Measurements from ENCODE around the gene SYT17. TPM values are rescaled to one million over a fixed set of nuclear protein-coding genes. Genes with fewer than 3 reads are reported as not detected.

Gene SYT17
- polyA plus RNA-seq, 1 donor (not counting 4 experiments of a cell fraction or from before 2014, with no cell fraction given) = not detected

DNA sequence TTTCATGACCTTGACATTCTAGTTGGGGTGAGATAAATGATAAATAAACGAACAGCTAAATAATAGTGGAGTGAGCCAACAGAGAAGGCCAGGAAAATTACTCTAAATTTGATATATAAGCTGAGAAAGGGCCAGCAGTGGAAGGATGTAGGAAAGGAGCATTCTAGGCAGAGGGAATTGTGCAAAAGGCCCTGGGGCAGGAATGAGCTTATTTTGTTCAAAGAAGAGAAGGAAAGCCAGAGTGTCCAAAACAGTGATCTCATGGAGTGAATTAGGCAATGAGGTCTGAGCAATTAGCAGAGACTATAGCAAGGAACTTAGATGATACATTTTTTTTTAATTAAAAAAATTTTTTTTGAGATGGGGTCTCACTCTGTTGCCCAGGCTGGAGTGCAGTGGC lies 74.1 kb downstream of the SYT17 start:
- TF ChIP-seq, protein P1, sequence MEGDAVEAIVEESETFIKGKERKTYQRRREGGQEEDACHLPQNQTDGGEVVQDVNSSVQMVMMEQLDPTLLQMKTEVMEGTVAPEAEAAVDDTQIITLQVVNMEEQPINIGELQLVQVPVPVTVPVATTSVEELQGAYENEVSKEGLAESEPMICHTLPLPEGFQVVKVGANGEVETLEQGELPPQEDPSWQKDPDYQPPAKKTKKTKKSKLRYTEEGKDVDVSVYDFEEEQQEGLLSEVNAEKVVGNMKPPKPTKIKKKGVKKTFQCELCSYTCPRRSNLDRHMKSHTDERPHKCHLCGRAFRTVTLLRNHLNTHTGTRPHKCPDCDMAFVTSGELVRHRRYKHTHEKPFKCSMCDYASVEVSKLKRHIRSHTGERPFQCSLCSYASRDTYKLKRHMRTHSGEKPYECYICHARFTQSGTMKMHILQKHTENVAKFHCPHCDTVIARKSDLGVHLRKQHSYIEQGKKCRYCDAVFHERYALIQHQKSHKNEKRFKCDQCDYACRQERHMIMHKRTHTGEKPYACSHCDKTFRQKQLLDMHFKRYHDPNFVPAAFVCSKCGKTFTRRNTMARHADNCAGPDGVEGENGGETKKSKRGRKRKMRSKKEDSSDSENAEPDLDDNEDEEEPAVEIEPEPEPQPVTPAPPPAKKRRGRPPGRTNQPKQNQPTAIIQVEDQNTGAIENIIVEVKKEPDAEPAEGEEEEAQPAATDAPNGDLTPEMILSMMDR (optimal IDR thresholded peaks at IDR 0.05 in 1 of 3, IDR thresholded peaks at IDR 0.05 in 1 of 3, conservative IDR thresholded peaks at IDR 0.05 in 1 of 3; ENCODE audit: extremely low read depth in 1 of 3, insufficient read depth in 2 of 3, low read length in 3 of 3) = no peak
- no peak for TF ChIP-seq EZH2 (IDR thresholded peaks at IDR 0.05; ENCODE audit: low read length)
- no peaks in the 10 kb centered on the region for H3K79me2 ChIP-seq (ENCODE audit: control insufficient read depth, insufficient read depth, low read length)
- DNase-seq (ENCODE audit: low read depth, low spot score) (no peak), FAIRE-seq (no peak)
- H3K27me3 ChIP-seq (ENCODE audit: control insufficient read depth, extremely low read depth, insufficient read depth, low read length) = no peaks in the 10 kb centered on the region
- H3K9ac ChIP-seq (ENCODE audit: control insufficient read depth, extremely low read depth, insufficient read depth, low read length) = no peak overlapping the region
- H3K4me2 ChIP-seq (ENCODE audit: control insufficient read depth, extremely low read depth, insufficient read depth, low read depth, low read length) = no peak overlapping the region
- H3K4me3 ChIP-seq (ENCODE audit: control insufficient read depth in 2 of 3, extremely low read depth in 1 of 3, insufficient read depth in 2 of 3, low read depth in 1 of 3, low read length in 3 of 3) = no peak overlapping the region
- H3K36me3 ChIP-seq (ENCODE audit: control insufficient read depth in 2 of 2, extremely low read depth in 1 of 2, insufficient read depth in 2 of 2, low read length in 2 of 2) = no peaks in the 10 kb centered on the region
- no peak overlapping the region for H2AFZ ChIP-seq (ENCODE audit: control insufficient read depth, low read length)
- H3K9me1 ChIP-seq (ENCODE audit: control insufficient read depth, extremely low read depth, insufficient read depth, low read length) = no peaks in the 10 kb centered on the region
- dilution Hi-C loops (cut with MboI; ENCODE audit: extremely low pct_ligation_motif_present, low sequenced_read_pairs) = no loop called here
- H3K27ac ChIP-seq (ENCODE audit: control insufficient read depth, insufficient read depth, low read length) = no peak overlapping the region
- H3K4me1 ChIP-seq (ENCODE audit: control insufficient read depth, extremely low read depth, insufficient read depth, low read length) = no peaks in the 10 kb centered on the region
- H3K9me3 ChIP-seq (ENCODE audit: control insufficient read depth, low read depth, low read length) = no peaks in the 10 kb centered on the region
- H4K20me1 ChIP-seq (ENCODE audit: control insufficient read depth, extremely low read depth, insufficient read depth, low read length) = no peaks in the 10 kb centered on the region

DNA sequence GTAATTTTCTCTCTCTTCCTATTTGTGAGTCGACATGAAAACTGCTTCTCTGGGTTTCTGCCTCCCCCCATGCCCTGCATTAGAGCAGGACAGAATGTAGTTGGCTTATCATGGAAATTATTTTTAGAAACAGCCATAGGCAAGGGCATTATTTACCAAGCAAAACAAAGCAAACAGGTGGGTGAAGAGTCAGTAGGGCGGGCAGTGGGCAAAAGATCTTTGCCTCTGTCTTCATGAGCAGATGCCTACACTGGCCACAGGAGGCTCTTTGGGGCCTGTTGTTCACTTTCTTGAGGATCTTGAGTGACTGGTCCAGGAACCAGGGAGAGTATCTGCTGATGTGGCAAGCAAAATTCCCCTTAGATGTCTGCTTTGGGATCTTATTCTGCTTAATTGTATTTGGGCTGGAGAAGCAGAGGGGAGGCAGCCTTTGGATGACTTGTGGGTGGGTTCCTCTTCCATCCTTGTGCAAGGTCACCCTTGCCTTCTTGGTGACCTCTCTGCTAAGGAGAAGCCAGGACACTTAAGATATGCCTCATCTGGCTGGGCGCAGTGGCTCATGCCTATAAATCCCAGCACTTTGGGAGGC lies 75.0 kb downstream of the SYT17 start:
- Histone ChIP-seq H3K4me1 (ENCODE audit: control insufficient read depth, extremely low read depth, insufficient read depth, low read length) (no peaks in the 10 kb centered on the region), H3K9ac (ENCODE audit: control insufficient read depth, extremely low read depth, insufficient read depth, low read length) (no peak overlapping the region), H3K4me3 (ENCODE audit: control insufficient read depth in 2 of 3, extremely low read depth in 1 of 3, insufficient read depth in 2 of 3, low read depth in 1 of 3, low read length in 3 of 3) (no peak overlapping the region), H4K20me1 (ENCODE audit: control insufficient read depth, extremely low read depth, insufficient read depth, low read length) (no peaks in the 10 kb centered on the region), H3K79me2 (ENCODE audit: control insufficient read depth, insufficient read depth, low read length) (no peaks in the 10 kb centered on the region), H3K9me3 (ENCODE audit: control insufficient read depth, low read depth, low read length) (no peaks in the 10 kb centered on the region), H3K4me2 (ENCODE audit: control insufficient read depth, extremely low read depth, insufficient read depth, low read depth, low read length) (no peak overlapping the region), H3K27ac (ENCODE audit: control insufficient read depth, insufficient read depth, low read length) (no peak overlapping the region), H3K9me1 (ENCODE audit: control insufficient read depth, extremely low read depth, insufficient read depth, low read length) (no peaks in the 10 kb centered on the region), H3K36me3 (ENCODE audit: control insufficient read depth in 2 of 2, extremely low read depth in 1 of 2, insufficient read depth in 2 of 2, low read length in 2 of 2) (no peaks in the 10 kb centered on the region), H2AFZ (ENCODE audit: control insufficient read depth, low read length) (no peak overlapping the region), H3K27me3 (ENCODE audit: control insufficient read depth, extremely low read depth, insufficient read depth, low read length) (no peaks in the 10 kb centered on the region)
- dilution Hi-C loops (cut with MboI; ENCODE audit: extremely low pct_ligation_motif_present, low sequenced_read_pairs) = no loop called here
- TF ChIP-seq, protein P1 (optimal IDR thresholded peaks at IDR 0.05 in 1 of 3, IDR thresholded peaks at IDR 0.05 in 1 of 3, conservative IDR thresholded peaks at IDR 0.05 in 1 of 3; ENCODE audit: extremely low read depth in 1 of 3, insufficient read depth in 2 of 3, low read length in 3 of 3) = no peak
- TF ChIP-seq EZH2 (IDR thresholded peaks at IDR 0.05; ENCODE audit: low read length) = no peak
- DNase-seq (ENCODE audit: low read depth, low spot score) (no peak), FAIRE-seq (no peak)
